H9 (cell line): ENCODE measurements around the gene TTC7B. TPM values are rescaled to one million over a fixed set of nuclear protein-coding genes. Genes with fewer than 3 reads are reported as not detected.

ENCODE experiments used
- DNase-seq: peaks from one replicate; pipeline ENCODE4 v3.0.0-alpha.2; 2017
- H2AFZ ChIP-seq: one replicate; pipeline ENCODE4 v1.6.1; 2013; ENCODE audit warnings: mild to moderate bottlenecking, low read length, control low read depth, moderate library complexity
- H2AK5ac ChIP-seq: 2 replicates; pipeline ENCODE4 v1.6.1; 2013; ENCODE audit warnings: low read length, control low read depth, mixed read lengths; ENCODE audit not compliant: insufficient read length
- H2BK120ac ChIP-seq: one replicate; pipeline ENCODE4 v1.6.1; 2013; ENCODE audit warnings: low read depth, mild to moderate bottlenecking, low read length, control low read depth, inconsistent platforms; ENCODE audit not compliant: poor library complexity, severe bottlenecking
- H2BK12ac ChIP-seq: 2 replicates; pipeline ENCODE4 v1.6.1; 2013; ENCODE audit warnings: low read length, control low read depth, mixed read lengths, low read depth; ENCODE audit not compliant: insufficient read length
- H2BK15ac ChIP-seq: 2 replicates; pipeline ENCODE4 v1.6.1; 2013; ENCODE audit warnings: low read depth, low read length, control low read depth
- H2BK20ac ChIP-seq: one replicate; pipeline ENCODE4 v1.6.1; 2013; ENCODE audit warnings: low read depth, mild to moderate bottlenecking, low read length, control low read depth, inconsistent platforms; ENCODE audit not compliant: poor library complexity, severe bottlenecking
- H2BK5ac ChIP-seq: 2 replicates; pipeline ENCODE4 v1.6.1; 2013; ENCODE audit warnings: low read length, control low read depth, mixed read lengths; ENCODE audit not compliant: insufficient read length
- H3K14ac ChIP-seq: 2 replicates; pipeline ENCODE4 v1.6.1; 2013; ENCODE audit warnings: low read length, control low read depth; ENCODE audit not compliant: insufficient read depth
- H3K18ac ChIP-seq: 2 replicates; pipeline ENCODE4 v1.6.1; 2013; ENCODE audit warnings: low read depth, mild to moderate bottlenecking, mixed read lengths, low read length, control low read depth; ENCODE audit not compliant: insufficient read length
- H3K23ac ChIP-seq: 2 replicates; pipeline ENCODE4 v1.6.1; 2013; ENCODE audit warnings: low read length, control low read depth, mixed read lengths, low read depth; ENCODE audit not compliant: insufficient read length
- H3K23me2 ChIP-seq: 2 replicates; pipeline ENCODE4 v1.6.1; 2013; ENCODE audit warnings: low read depth, mild to moderate bottlenecking, mixed read lengths, low read length, control low read depth; ENCODE audit not compliant: insufficient read length, poor library complexity, severe bottlenecking
- H3K27ac ChIP-seq: 2 replicates; pipeline ENCODE4 v1.5.1; 2013; ENCODE audit warnings: low read length, control low read depth, mixed read lengths, low read depth; ENCODE audit not compliant: insufficient read length
- H3K27me3 ChIP-seq: 2 replicates; pipeline ENCODE4 v1.6.1; 2013; ENCODE audit warnings: low read length, control low read depth, inconsistent platforms; ENCODE audit not compliant: insufficient read depth
- H3K4ac ChIP-seq: 2 replicates; pipeline ENCODE4 v1.6.1; 2013; ENCODE audit warnings: low read depth, mild to moderate bottlenecking, control low read depth, inconsistent platforms, low read length, moderate library complexity
- H3K4me1 ChIP-seq: 2 replicates; pipeline ENCODE4 v1.6.1; 2013; ENCODE audit warnings: low read length, control low read depth, inconsistent platforms; ENCODE audit not compliant: insufficient read depth
- H3K4me2 ChIP-seq: 2 replicates; pipeline ENCODE4 v1.6.1; 2013; ENCODE audit warnings: low read length, control low read depth, mixed read lengths; ENCODE audit not compliant: insufficient read length, insufficient read depth
- H3K56ac ChIP-seq: 2 replicates; pipeline ENCODE4 v1.6.1; 2013; ENCODE audit warnings: low read depth, mild to moderate bottlenecking, mixed read lengths, low read length, control low read depth; ENCODE audit not compliant: insufficient read length
- H3K79me1 ChIP-seq: 2 replicates; pipeline ENCODE4 v1.6.1; 2013; ENCODE audit warnings: low read depth, mild to moderate bottlenecking, moderate library complexity, low read length, control low read depth, inconsistent platforms; ENCODE audit not compliant: insufficient read depth, poor library complexity, severe bottlenecking
- H3K79me2 ChIP-seq: 2 replicates; pipeline ENCODE4 v1.6.1; 2013; ENCODE audit warnings: low read length, control low read depth, inconsistent platforms; ENCODE audit not compliant: insufficient read depth
- H3K9ac ChIP-seq: 2 replicates; pipeline ENCODE4 v1.6.1; 2013; ENCODE audit warnings: low read length, control low read depth, mixed read lengths; ENCODE audit not compliant: insufficient read length; ENCODE audit errors: extremely low read depth
- H3K9me3 ChIP-seq: one replicate; pipeline ENCODE4 v1.6.1; 2013; ENCODE audit warnings: low read depth, low read length, inconsistent platforms; ENCODE audit not compliant: control insufficient read depth
- H3T11ph ChIP-seq: one replicate; pipeline ENCODE4 v1.6.1; 2013; ENCODE audit warnings: mild to moderate bottlenecking, low read length, control low read depth, inconsistent platforms
- H4K20me1 ChIP-seq: one replicate; pipeline ENCODE4 v1.6.1; 2013; ENCODE audit not compliant: control insufficient read depth, insufficient read length, insufficient read depth
- H4K5ac ChIP-seq: 2 replicates; pipeline ENCODE4 v1.6.1; 2013; ENCODE audit warnings: low read depth, mild to moderate bottlenecking, mixed read lengths, low read length, control low read depth; ENCODE audit not compliant: insufficient read length
- H4K8ac ChIP-seq: replicated peaks from 2 replicates; pipeline ENCODE4 v1.6.1; 2013; ENCODE audit warnings: low read length, control low read depth, mixed read lengths, low read depth; ENCODE audit not compliant: insufficient read length
- H4K91ac ChIP-seq: 2 replicates; pipeline ENCODE4 v1.6.1; 2013; ENCODE audit warnings: low read depth, mild to moderate bottlenecking, moderate library complexity, mixed read lengths, low read length, control low read depth; ENCODE audit not compliant: insufficient read length
- H3K27ac Mint-ChIP-seq, 3 experiments: 2 replicates in 2 of 3; 3 replicates in 1 of 3; pipeline ENCODE4 v1.8.0; 2020 to 2021; ENCODE audit warnings: mixed read lengths in 3 of 3, mild to moderate bottlenecking in 1 of 3, moderate library complexity in 1 of 3
- H3K27me3 Mint-ChIP-seq: 2 replicates; pipeline ENCODE4 v1.8.0; 2021; ENCODE audit warnings: low read depth, mild to moderate bottlenecking, moderate library complexity, mixed read lengths
- H3K36me3 Mint-ChIP-seq, 3 experiments: 2 replicates in 2 of 3; 3 replicates in 1 of 3; pipeline ENCODE4 v1.8.0; 2020 to 2021; ENCODE audit warnings: low read depth in 3 of 3, mixed read lengths in 3 of 3; ENCODE audit not compliant: insufficient read depth in 1 of 3
- H3K4me1 Mint-ChIP-seq, 2 experiments: 2 replicates each; pipeline ENCODE4 v1.8.0; 2020; ENCODE audit warnings: mixed read lengths in 2 of 2
- H3K4me3 Mint-ChIP-seq, 2 experiments: 2 replicates in 1 of 2; 3 replicates in 1 of 2; pipeline ENCODE4 v1.8.0; 2020 to 2021; ENCODE audit warnings: mild to moderate bottlenecking in 2 of 2, mixed read lengths in 2 of 2, moderate library complexity in 1 of 2
- H3K9me3 Mint-ChIP-seq, 2 experiments: 2 replicates in 1 of 2; 3 replicates in 1 of 2; pipeline ENCODE4 v1.8.0; 2020; ENCODE audit warnings: mild to moderate bottlenecking in 2 of 2, mixed read lengths in 2 of 2, moderate library complexity in 1 of 2
- total RNA-seq: library from RNA; stranded (reverse); gene quantifications from 2 replicates; pipeline ENCODE4 v1.2.1, GENCODE V29; 2021
- TF ChIP-seq, protein P1 (sequence below): fragments of 200-600 bp; sonication (generic); conservative IDR thresholded peaks from 3 replicates; pipeline ENCODE4 v1.8.0; 2021; ENCODE audit warnings: antibody characterized with exemption, mild to moderate bottlenecking

Gene TTC7B
- total RNA-seq, 1 experiment from 2014 or later: 33.7 TPM

- H3K27me3 Mint-ChIP-seq: no peaks in the 10 kb centered on the region
- H3K4ac ChIP-seq: no peak overlapping the region
- H4K91ac ChIP-seq: no peak overlapping the region
- H3K18ac ChIP-seq: no peak overlapping the region
- no peaks in the 10 kb centered on the region for H3K27me3 ChIP-seq
- no peaks in the 10 kb centered on the region for H4K20me1 ChIP-seq
- H3K23ac ChIP-seq: no peak overlapping the region
- H2BK120ac ChIP-seq: no peak overlapping the region
- H3K27ac Mint-ChIP-seq: no peak overlapping the region
- no peaks in the 10 kb centered on the region for H3K9me3 ChIP-seq
- no peaks in the 10 kb centered on the region for H3K4me1 ChIP-seq
- H4K5ac ChIP-seq: no peak overlapping the region
- no peak overlapping the region for H2BK15ac ChIP-seq
- no peaks in the 10 kb centered on the region for H3K79me1 ChIP-seq
- H3K56ac ChIP-seq: no peak overlapping the region
- H2AFZ ChIP-seq: no peak overlapping the region
- H2BK5ac ChIP-seq: no peak overlapping the region
- no peak overlapping the region for H4K8ac ChIP-seq
- peaks cover 13 to 37% (median 14%) of the 10 kb centered on the region in 3 experiments for H3K36me3 Mint-ChIP-seq
- H3K9ac ChIP-seq: no peak overlapping the region
- H3K4me3 Mint-ChIP-seq: no peak overlapping the region
- H3K27ac ChIP-seq: no peak overlapping the region
- H2AK5ac ChIP-seq: no peak overlapping the region
- H3K23me2 ChIP-seq: no peaks in the 10 kb centered on the region
- TF ChIP-seq, protein P1, sequence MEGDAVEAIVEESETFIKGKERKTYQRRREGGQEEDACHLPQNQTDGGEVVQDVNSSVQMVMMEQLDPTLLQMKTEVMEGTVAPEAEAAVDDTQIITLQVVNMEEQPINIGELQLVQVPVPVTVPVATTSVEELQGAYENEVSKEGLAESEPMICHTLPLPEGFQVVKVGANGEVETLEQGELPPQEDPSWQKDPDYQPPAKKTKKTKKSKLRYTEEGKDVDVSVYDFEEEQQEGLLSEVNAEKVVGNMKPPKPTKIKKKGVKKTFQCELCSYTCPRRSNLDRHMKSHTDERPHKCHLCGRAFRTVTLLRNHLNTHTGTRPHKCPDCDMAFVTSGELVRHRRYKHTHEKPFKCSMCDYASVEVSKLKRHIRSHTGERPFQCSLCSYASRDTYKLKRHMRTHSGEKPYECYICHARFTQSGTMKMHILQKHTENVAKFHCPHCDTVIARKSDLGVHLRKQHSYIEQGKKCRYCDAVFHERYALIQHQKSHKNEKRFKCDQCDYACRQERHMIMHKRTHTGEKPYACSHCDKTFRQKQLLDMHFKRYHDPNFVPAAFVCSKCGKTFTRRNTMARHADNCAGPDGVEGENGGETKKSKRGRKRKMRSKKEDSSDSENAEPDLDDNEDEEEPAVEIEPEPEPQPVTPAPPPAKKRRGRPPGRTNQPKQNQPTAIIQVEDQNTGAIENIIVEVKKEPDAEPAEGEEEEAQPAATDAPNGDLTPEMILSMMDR: no peak
- H3K79me2 ChIP-seq: no peaks in the 10 kb centered on the region
- no peak for DNase-seq
- H2BK12ac ChIP-seq: no peak overlapping the region
- H2BK20ac ChIP-seq: no peak overlapping the region
- H3K14ac ChIP-seq: no peak overlapping the region
- peaks cover 6 to 25% of the 10 kb centered on the region in 2 experiments for H3K9me3 Mint-ChIP-seq
- H3T11ph ChIP-seq: no peak overlapping the region
- no peaks in the 10 kb centered on the region for H3K4me1 Mint-ChIP-seq
- no peak overlapping the region for H3K4me2 ChIP-seq
Measured at GRCh38 chr14:90767899-90768298, 48.3 kb downstream of the TTC7B start.
